C4-2B (cell line): ENCODE data around the gene THRAP3.

Experiments used
- H3K27ac ChIP-seq: fragments of 450-650 bp; 2 replicates; pipeline ENCODE4 v1.5.1; 2017
- ZFX ChIP-seq: fragments of 450-650 bp; IDR thresholded peaks from 2 replicates; pipeline ENCODE4 v1.6.1; 2017
- TF ChIP-seq, protein P1 (sequence below): fragments of 450-650 bp; conservative IDR thresholded peaks from 2 replicates; pipeline ENCODE4 v1.5.1; 2017; ENCODE audit warnings: mild to moderate bottlenecking

The THRAP3 gene

DNA sequence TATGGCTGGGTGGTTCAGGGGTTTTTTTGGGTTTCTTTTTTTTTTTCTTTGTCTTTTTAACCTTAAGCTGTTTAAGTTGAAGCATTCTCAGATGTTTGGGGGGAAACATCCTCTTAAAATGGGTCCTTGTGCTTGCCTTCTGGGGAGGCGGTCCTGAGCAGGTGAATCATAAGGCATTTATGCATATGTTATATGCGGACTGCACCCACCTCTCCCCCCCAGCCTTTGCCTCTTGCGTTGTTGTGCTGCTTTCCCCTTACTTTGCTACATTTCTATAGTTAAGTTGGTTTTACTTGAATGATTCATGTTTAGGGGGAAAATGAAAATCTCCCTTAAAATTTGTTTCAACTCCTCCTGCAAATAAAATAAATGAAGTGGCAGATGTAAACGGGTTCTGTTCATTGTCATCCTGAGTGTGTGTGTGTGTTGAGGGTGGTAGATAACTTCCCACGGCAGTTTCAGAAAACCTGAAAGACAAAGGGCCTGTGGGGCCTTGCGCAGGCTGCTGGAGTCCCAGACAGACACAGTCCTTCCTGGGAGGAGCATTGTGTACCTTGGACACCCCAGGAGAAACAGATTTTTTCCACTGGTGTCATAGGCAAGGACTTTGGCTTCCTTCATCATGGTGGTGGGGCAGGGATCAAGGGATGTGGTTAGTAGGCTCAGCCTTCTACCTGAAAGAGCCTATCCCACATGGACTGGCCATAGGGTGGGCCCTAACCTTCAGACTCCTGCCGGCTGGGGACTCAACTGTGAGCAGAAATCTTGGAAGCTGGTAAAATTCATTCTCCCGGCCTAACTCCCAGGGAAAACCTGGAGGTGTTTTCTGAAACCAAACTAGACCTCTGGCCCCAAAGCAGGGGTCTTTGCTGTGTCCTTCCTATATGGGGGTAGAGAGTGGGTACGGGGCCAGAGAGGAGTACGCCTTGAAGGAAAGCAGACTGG is 81.0 kb downstream of the THRAP3 start:
- TF ChIP-seq, protein P1, sequence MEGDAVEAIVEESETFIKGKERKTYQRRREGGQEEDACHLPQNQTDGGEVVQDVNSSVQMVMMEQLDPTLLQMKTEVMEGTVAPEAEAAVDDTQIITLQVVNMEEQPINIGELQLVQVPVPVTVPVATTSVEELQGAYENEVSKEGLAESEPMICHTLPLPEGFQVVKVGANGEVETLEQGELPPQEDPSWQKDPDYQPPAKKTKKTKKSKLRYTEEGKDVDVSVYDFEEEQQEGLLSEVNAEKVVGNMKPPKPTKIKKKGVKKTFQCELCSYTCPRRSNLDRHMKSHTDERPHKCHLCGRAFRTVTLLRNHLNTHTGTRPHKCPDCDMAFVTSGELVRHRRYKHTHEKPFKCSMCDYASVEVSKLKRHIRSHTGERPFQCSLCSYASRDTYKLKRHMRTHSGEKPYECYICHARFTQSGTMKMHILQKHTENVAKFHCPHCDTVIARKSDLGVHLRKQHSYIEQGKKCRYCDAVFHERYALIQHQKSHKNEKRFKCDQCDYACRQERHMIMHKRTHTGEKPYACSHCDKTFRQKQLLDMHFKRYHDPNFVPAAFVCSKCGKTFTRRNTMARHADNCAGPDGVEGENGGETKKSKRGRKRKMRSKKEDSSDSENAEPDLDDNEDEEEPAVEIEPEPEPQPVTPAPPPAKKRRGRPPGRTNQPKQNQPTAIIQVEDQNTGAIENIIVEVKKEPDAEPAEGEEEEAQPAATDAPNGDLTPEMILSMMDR = no peak
- TF ChIP-seq ZFX = no peak
- peak overlapping the region; percentile 70 for H3K27ac ChIP-seq

DNA sequence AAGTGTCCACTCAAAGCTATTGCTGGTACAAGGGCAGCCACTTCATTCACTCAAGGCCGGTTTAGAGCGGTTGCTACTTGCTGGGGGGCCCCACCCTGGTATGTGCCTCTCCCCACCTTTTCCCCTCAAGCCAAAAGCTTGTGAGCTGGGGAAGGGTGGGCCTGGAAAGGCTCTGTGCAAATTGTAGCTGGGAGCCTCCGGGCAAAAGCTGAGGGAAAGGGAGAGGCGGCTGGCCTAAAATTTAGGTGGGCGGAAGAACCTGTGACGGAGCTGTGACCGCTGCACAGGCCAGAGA is 81.6 kb downstream of the THRAP3 start:
- peak overlapping the region; percentile 70 for H3K27ac ChIP-seq

DNA sequence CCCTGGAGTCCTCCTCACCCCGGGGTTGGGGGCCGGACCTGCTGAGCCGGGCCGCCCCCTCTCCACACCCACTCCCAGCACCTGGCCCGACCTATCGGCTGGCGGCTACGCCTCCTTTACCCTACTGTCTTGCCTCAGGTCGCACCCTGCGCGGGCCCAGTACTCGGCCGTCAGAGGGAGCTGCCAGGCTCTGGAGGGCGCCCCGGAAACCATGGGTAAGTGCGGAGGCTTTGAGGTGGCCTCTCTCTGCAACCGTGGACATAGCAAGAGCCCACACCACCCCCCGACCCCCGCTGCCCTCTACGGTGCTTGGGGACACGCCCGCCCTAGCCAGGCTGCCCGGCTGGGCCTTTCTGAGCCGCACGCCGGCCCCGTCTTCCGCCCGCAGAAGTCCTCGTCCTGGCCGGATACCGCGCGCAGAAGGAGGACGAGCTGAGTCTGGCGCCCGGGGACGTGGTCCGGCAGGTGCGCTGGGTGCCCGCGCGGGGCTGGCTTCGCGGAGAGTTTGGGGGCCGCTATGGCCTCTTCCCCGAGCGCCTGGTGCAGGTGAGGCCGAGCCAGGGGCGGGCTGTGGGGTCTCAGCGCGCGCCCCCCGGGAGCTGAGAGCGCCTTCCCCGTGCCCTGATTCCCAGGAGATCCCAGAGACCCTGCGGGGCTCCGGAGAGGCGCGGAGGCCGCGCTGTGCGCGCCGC is 82.1 kb downstream of the THRAP3 start, which contains the start of gene SH3D21:
TSS of gene SH3D21 (plus strand) at position 159 of the 692 bp plus-strand sequence. CDS start at position 212, 53 bp downstream.
- H3K27ac ChIP-seq = peak within 1 kb of the TSS; percentile 70
- peak; percentile 47; the same call in 1 of the 2 replicates for TF ChIP-seq ZFX
- TF ChIP-seq, protein P1 = no peak

More for the DNA sequence above, 81.6 kb downstream of the THRAP3 start:
- no peak for TF ChIP-seq ZFX
- TF ChIP-seq, protein P1 = no peak

DNA sequence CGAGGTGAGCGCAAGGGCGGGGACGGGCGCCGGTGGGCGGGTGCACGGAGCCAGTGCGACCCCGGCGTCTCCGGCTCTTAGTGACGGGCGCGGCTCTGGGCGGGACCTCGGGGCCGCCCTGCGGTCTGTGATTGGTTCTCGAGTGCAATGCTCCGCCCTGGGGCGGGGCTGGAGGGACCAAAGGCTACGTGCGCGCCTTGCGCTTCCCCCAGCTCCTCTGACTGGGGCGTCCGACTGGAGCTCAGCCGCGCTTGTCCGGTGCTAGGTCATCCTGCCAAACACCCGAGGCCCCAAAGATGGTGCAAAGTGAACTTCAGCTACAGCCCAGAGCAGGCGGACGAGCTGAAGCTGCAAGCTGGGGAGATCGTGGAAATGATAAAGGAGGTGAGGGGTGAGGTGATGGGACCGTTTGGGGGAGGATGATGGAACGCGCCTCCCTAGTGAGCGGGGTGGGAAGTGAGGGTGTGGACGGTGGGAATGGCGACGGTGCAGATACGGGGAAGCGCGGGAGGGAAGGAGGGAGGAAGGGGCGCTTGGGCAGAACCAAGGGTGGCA is 82.7 kb downstream of the THRAP3 start:
- peak overlapping the region; percentile 70 for H3K27ac ChIP-seq
- TF ChIP-seq, protein P1 = no peak
- TF ChIP-seq ZFX = no peak

DNA sequence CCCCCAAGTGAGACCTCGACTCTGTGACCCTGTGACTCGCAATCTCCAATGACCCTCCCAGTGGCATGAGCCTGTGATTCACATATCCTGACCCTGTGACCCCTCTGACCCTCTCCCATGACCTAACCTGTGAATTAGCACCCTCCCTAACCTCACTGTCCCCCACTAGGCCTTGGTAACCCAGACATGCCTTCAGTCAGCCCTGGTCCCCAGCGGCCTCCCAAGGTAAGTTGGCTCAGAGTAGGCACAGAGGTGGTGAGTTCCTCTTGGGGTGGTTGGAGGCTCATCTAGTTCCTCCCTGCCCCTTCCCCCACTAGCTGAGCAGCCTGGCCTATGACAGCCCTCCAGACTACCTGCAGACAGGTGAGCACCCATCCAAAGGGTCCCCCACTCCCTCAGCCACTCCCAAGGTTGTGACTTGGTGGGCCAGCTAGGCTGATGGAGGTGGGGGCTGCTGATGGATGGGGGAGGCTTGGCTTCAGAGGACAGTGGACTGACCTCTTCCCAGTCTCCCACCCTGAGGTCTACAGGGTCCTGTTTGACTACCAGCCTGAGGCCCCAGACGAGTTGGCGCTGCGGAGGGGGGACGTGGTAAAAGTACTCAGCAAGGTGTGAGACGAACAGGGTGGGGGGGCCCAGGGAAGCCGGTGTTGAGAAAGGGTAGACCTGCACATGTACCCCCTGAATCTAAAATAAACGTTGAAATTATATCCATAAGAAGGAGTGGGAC is 83.5 kb downstream of the THRAP3 start:
- TF ChIP-seq, protein P1 = no peak
- TF ChIP-seq ZFX = no peak
- H3K27ac ChIP-seq = peak overlapping the region; percentile 70; the same call in 1 of the 2 replicates

DNA sequence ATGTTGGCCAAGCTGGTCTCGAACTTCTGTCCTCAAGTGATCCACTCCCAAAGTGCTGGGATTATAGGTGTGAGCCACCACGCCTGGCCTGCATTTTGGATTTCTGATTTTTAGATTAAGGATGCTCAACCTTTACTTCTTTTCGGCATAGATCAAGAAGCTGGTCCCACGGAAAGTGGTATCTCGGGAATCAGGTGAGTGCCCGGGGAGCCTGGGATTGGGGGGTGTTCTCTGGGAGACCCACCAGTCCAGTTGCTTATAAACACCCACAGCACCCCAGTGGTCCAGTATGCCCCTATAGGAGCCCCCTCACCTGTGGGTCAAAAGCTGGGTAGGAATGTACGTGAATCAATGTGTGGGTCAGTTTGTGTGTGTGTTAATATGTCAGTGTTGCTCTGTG is 85.2 kb downstream of the THRAP3 start:
- TF ChIP-seq ZFX = no peak
- TF ChIP-seq, protein P1 = no peak

More for the DNA sequence above, 85.2 kb downstream of the THRAP3 start:
- no peak overlapping the region for H3K27ac ChIP-seq
